WTC11 (cell line): ENCODE data around the gene CRELD1.

Experiments used
- CREB1 ChIP-seq: sonication (generic); formaldehyde crosslinking; IDR thresholded peaks from 2 replicates; pipeline ENCODE4 v1.8.0; 2023; ENCODE audit warnings: mild to moderate bottlenecking, missing genetic modification reagents
- CREM ChIP-seq: sonication (generic); formaldehyde crosslinking; IDR thresholded peaks from 2 replicates; pipeline ENCODE4 v1.8.1; 2022; ENCODE audit warnings: mild to moderate bottlenecking, missing genetic modification reagents, moderate library complexity
- CTCF ChIP-seq: fragments of 200-600 bp; IDR thresholded peaks from 2 replicates; pipeline ENCODE4 v1.8.0; 2022; ENCODE audit warnings: antibody characterized with exemption
- JUN ChIP-seq: sonication (generic); formaldehyde crosslinking; IDR thresholded peaks from 2 replicates; pipeline ENCODE4 v1.8.0; 2023; ENCODE audit warnings: mild to moderate bottlenecking, missing genetic modification reagents
- NFYB ChIP-seq: sonication (generic); formaldehyde crosslinking; conservative IDR thresholded peaks from 2 replicates; pipeline ENCODE4 v1.8.0; 2022; ENCODE audit warnings: low read depth, missing genetic modification reagents
- NR1H2 ChIP-seq: sonication (generic); formaldehyde crosslinking; IDR thresholded peaks from 2 replicates; pipeline ENCODE4 v1.9.0; 2021; ENCODE audit warnings: mild to moderate bottlenecking, moderate library complexity, missing genetic modification reagents
- SP1 ChIP-seq: sonication (generic); formaldehyde crosslinking; conservative IDR thresholded peaks from 2 replicates; pipeline ENCODE4 v1.8.1; 2022; ENCODE audit warnings: missing genetic modification reagents
- USF1 ChIP-seq: sonication (generic); formaldehyde crosslinking; IDR thresholded peaks from 2 replicates; pipeline ENCODE4 v1.8.0; 2022; ENCODE audit warnings: mild to moderate bottlenecking, missing genetic modification reagents
- ZNF423 ChIP-seq: fragments of 250-450 bp; sonication (Bioruptor Pico); IDR thresholded peaks from 2 replicates; pipeline ENCODE4 v2.1.2; 2022; ENCODE audit warnings: mild to moderate bottlenecking, moderate library complexity
- TF ChIP-seq, protein P1 (sequence below): sonication (generic); formaldehyde crosslinking; conservative IDR thresholded peaks from 2 replicates; pipeline ENCODE4 v1.8.1; 2022; ENCODE audit warnings: mild to moderate bottlenecking, missing genetic modification reagents

GRCh38 chr3:9902372-9903237, 31.0 kb upstream of the CRELD1 start, which contains the start of gene IL17RE:
- TF ChIP-seq CTCF (no peak), CREM (CRISPR knock-in tag) (no peak), NR1H2 (no peak), JUN (CRISPR knock-in tag) (no peak), CREB1 (CRISPR knock-in tag) (no peak), ZNF423 (CRISPR knock-in tag) (no peak), USF1 (CRISPR knock-in tag) (no peak), SP1 (CRISPR knock-in tag) (no peak), NFYB (CRISPR knock-in tag) (no peak)
- TF ChIP-seq, protein P1, sequence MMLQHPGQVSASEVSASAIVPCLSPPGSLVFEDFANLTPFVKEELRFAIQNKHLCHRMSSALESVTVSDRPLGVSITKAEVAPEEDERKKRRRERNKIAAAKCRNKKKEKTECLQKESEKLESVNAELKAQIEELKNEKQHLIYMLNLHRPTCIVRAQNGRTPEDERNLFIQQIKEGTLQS (CRISPR knock-in tag) = no peak
